ENCODE data around the gene INSIG1. TPM values are rescaled to one million over a fixed set of nuclear protein-coding genes. Genes with fewer than 3 reads are reported as not detected.
A peak's percentile ranks its signal among the peaks of the same experiment; 100 is the strongest.

INSIG1 gene
- total RNA-seq, 1 experiment from 2014 or later, result 573 TPM

DNA sequence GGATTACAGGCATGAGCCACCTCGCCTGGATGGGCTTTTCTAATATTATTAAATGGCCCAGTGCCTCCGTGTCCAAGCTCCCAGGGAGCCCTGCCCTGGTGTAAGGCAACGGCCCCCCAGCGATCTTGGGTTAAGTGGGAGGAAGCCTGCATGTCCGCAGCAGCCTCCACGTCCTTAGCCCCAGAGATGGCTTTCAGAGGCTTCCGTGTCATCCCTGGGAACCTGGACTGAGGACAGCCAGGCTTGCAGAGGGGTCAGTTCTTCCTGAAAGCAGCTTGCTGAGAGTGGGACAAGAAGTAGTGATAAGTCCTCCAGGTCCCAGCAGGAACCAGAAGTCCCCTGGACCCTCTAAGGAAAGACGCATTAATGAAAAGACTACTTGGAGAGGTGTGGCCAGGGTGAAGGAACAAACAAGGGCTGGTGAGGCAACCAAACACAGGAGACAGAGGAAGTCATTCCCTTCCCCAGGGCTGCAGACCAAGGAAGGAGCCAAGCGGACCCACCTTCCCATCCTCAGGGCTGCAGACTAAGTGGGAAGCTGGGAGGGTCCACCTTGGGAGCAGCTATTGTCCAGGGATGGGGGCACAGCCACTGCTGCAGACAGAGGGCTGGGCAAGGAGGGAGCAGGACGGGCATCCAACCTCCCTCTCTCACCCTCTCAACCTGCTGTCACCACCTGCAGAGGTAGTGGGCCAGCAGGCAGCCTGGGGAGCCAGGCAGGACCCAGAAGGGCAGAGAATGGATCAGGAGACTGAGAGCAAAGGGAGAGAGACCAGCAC is 13.0 kb upstream of the INSIG1 start:
- DNase-seq (ENCODE audit: low read depth), result no peak

DNA sequence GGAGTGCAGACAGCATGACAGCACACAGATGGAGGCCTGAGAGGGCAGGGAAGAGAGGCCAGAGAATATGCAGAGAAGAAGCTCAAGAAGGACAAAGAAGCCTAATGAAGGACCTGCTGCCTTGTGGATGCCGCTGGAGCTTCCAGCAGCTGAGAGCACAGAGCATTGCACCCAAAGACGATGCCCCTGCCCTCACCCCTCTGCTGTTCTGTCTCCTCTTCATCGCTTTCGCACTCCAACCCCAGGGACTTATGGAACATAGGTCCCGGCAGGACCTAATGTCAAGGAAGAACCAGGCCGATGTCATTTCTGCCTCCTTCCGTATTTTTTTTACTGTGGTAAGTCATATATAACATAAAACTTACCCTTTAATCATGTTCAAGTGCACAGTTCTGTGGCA is 12.3 kb upstream of the INSIG1 start:
- DNase-seq (ENCODE audit: low read depth), result no peak

DNA sequence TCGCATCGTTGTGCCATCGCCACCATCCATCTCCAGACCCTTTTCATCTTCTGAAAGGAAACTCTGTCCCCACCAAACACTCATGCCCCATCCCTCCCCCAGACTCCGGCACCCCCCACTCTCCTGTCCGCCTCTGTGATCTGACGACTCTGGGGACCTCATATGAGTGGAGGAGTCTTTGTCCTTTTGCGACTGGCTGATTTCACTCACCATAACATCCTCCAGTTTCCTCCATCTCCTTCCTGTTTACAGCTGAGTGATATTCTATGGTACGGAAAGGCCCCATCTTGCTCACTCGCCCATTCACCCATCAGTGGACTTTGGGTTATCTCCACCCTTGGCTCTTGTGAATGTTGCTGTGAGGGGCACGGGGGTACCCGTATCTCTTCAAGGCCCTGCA is 11.8 kb upstream of the INSIG1 start:
- DNase-seq (ENCODE audit: low read depth), result no peak

DNA sequence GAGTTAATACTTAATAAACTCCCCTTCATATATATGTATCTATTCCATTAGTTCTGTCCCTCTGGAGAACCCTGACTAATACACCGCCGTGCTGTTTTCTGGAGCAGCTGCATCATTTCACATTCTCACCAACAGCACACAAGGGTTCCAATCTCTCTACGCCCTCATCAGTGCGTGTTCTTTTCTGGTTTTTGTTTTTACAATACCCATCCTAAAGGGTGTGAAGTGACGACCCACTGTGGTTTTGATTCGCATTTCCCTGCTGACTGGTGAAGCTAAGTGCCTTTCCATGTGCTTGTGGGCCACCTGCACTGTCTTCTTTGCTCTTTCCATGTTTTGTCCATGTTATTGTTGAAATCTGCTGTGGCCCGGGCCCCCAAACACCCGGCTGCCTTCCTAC is 11.0 kb upstream of the INSIG1 start:
- no peak for DNase-seq (ENCODE audit: low read depth)

- no peak for DNase-seq (ENCODE audit: low read depth)
These were observed 10.3 kb upstream of the INSIG1 start for GRCh38 chr7:155287284-155287935.

DNA sequence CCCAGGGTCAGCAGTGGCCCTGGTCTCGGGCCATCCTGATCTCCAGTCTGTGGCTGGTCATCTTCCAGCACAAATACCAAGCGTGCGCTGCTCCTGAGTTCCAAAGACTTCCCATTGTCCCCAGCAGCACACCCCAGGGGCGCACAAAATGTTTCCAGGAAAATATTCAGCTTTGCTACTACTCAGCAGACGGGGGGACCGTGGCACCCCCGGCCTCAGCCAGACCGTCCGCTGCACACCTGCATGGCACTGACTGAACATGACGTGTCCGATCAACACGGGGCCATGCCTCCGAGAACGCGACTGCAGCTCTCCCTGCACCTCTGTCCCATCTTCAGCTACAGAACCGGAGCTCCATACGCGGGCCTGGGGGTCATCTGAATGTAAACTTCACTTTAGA is 9.6 kb upstream of the INSIG1 start:
- no peak for DNase-seq (ENCODE audit: low read depth)

GRCh38 chr7:155289107-155289506 is 8.6 kb upstream of the INSIG1 start:
- DNase-seq (ENCODE audit: low read depth), result no peak

- DNase-seq (ENCODE audit: low read depth), result no peak
These were observed 7.7 kb upstream of the INSIG1 start for GRCh38 chr7:155289949-155290501.

- peak; percentile 94 for DNase-seq (ENCODE audit: low read depth)
These were observed 6.6 kb upstream of the INSIG1 start for GRCh38 chr7:155291045-155291530.

- no peak for DNase-seq (ENCODE audit: low read depth)
These were observed 5.9 kb upstream of the INSIG1 start for GRCh38 chr7:155291729-155292128.

GRCh38 chr7:155292680-155293226 is 4.9 kb upstream of the INSIG1 start:
- DNase-seq (ENCODE audit: low read depth), result no peak

DNA sequence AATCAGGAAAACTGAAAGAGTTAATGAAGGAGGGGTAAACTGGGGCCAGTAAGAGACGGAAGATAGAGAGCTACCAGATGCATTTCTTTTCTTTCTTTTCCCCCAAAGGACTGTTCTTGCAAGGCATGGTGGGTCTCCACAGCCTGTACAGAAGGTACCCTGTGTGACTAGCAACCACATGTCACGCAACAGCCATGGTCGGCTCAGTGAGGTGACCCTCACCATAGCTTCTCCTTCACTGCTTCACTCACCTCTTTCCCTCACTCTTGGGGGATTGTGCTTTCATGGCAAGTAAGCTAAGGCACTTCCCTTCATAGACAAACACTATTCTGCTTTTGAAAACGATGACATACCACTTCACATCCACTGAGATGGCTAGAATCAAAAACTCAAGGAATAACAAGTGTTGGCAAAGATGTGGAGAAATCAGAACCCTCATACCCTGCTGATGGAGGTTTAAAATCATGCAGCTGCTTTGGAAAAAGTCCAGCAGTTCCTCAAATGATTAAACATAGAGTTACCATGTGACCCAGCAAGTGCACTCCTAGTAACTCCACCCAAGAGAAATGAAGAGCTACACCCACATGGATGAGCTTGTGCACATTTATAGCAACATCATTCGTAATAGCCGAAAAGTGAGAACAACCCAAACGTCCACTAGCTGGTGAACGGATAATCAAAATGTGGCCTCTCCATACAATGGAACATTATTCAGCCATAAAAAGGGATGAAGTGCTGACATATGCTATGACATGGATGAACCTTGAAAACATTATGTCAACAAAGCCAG is 3.8 kb upstream of the INSIG1 start:
- no peak for DNase-seq (ENCODE audit: low read depth)

GRCh38 chr7:155294511-155294778 is 3.2 kb upstream of the INSIG1 start:
- no peak for DNase-seq (ENCODE audit: low read depth)

- peak; percentile 41 for DNase-seq (ENCODE audit: low read depth)
These were observed 2.2 kb upstream of the INSIG1 start for GRCh38 chr7:155295511-155295910.

- DNase-seq (ENCODE audit: low read depth), result no peak
These were observed 1.5 kb upstream of the INSIG1 start for GRCh38 chr7:155296006-155296787.

DNA sequence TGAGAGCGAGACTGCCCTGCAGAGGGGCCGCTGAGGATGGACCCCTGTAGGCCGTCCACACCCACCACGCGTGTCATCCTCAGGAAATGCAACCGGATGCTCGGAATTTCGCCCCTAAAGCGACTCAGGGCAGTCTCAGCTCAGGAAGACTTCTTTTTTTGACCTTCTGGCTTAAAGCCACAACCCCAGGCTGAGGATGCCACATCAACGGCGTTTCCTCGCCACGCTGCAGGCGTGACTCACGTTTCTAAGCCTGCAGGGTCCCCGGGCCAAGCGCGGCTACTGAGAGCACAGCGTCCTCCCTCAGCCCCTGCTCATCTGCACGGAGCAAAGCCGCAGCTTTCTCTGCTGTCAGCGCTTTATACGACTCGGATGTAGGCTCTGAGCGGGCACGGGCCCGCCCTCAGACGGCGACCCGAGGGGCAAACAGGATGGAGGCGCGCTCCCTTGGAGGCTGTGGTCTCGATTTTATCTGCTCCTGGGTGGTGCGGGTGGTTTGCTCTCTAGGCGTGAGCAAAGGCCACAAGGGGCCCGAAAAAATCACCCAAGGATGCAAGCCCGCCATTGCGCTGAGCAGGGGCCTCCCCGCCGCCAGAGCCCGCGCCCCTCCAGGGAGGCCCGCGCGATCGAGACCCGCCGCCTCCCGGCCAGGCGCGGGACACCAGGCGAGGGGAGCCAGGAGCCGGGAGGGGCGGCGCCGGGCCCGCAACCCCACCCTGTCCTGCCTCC is 726 bp upstream of the INSIG1 start:
- DNase-seq (ENCODE audit: low read depth), result peak; percentile 96

DNA sequence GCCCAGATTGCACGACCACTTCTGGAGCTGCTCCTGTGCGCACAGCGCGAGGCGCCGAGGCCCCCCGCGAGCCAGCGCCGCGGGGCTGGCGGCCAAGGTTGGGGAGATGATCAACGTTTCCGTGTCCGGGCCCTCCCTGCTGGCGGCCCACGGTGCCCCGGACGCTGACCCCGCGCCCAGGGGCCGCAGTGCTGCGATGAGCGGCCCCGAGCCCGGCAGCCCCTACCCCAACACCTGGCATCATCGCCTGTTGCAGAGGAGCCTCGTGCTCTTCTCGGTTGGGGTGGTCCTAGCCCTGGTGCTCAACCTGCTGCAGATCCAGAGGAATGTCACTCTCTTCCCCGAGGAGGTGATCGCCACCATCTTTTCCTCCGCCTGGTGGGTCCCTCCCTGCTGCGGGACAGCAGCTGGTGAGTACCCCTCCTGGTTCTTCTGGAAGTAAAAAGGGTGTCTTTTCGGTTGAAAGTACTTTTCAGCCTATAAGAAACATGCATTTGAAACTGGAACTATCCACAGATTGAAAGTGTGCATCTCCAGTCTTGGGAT is 683 bp downstream of the INSIG1 start:
- DNase-seq (ENCODE audit: low read depth), result no peak

DNA sequence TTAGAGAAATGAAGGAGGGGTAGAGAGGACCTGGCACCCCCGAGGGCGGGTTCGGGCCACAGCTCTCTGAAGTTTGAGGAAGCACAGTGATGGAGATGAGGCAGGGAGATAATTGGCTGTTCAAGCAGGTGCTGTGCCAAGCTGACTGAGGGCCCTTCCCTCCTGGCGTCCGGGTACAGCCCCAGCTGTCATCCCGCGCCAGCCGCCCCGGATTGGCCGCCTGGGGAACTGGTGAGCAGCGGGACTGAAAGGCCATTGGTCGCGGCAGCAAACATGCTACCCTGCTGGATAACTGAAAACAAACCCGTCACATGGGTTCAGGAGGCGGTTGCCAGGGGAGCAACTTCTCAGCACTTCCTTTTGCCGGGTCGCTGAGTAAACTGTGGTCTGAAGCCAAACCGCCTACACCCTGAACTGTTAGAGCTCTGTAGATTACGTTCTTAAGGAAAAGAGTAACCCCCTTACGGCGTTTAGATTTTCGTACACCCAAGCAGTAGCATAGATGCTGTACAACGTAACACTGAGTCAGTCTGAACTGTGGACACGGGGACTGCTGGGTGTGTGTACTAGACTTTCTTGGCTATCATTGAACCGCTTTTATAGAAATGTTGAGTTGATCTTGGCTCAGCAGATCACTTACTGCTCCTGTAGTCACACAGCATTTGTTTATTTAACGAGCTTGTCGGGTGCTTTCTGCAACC is 1.3 kb downstream of the INSIG1 start:
- DNase-seq (ENCODE audit: low read depth), result peak; percentile 95

GRCh38 chr7:155299535-155300202 is 2.0 kb downstream of the INSIG1 start:
- DNase-seq (ENCODE audit: low read depth), result peak; percentile 31

Measured in M059J (cell line).